IMR-90 (cell line): ENCODE data around the gene NUDT3.

Experiments used
- CHD1 ChIP-seq: IDR thresholded peaks from 2 replicates; pipeline ENCODE4 v1.6.1; 2012; ENCODE audit warnings: low read depth, low read length, improper control_type of control experiment
- MAFK ChIP-seq: IDR thresholded peaks from 2 replicates; pipeline ENCODE4 v1.6.1; 2012; ENCODE audit warnings: low read depth, low read length, improper control_type of control experiment
- NFE2L2 ChIP-seq: fragments of 150-350 bp; IDR thresholded peaks from 2 replicates; pipeline ENCODE4 v1.6.1; 2016; ENCODE audit warnings: low read depth, mild to moderate bottlenecking, low read length
- POLR2A ChIP-seq: IDR thresholded peaks from 2 replicates; pipeline ENCODE4 v1.6.1; 2012; ENCODE audit warnings: mild to moderate bottlenecking, low read depth, low read length
- RCOR1 ChIP-seq: IDR thresholded peaks from 2 replicates; pipeline ENCODE4 v1.6.1; 2012; ENCODE audit warnings: mild to moderate bottlenecking, low read length, improper control_type of control experiment; ENCODE audit not compliant: insufficient replicate concordance
- RFX5 ChIP-seq: IDR thresholded peaks from 2 replicates; pipeline ENCODE4 v1.8.0; 2012; ENCODE audit warnings: low read depth, mild to moderate bottlenecking, low read length, moderate library complexity
- SMC3 ChIP-seq: fragments of 150-350 bp; IDR thresholded peaks from 2 replicates; pipeline ENCODE4 v1.6.1; 2016; ENCODE audit warnings: low read depth, mild to moderate bottlenecking, antibody characterized with exemption, low read length, moderate library complexity
- TF ChIP-seq, protein P1 (sequence below): conservative IDR thresholded peaks from 2 replicates; pipeline ENCODE4 v1.5.1; 2012; ENCODE audit warnings: mild to moderate bottlenecking, low read depth, low read length, improper control_type of control experiment

- TF ChIP-seq, protein P1, sequence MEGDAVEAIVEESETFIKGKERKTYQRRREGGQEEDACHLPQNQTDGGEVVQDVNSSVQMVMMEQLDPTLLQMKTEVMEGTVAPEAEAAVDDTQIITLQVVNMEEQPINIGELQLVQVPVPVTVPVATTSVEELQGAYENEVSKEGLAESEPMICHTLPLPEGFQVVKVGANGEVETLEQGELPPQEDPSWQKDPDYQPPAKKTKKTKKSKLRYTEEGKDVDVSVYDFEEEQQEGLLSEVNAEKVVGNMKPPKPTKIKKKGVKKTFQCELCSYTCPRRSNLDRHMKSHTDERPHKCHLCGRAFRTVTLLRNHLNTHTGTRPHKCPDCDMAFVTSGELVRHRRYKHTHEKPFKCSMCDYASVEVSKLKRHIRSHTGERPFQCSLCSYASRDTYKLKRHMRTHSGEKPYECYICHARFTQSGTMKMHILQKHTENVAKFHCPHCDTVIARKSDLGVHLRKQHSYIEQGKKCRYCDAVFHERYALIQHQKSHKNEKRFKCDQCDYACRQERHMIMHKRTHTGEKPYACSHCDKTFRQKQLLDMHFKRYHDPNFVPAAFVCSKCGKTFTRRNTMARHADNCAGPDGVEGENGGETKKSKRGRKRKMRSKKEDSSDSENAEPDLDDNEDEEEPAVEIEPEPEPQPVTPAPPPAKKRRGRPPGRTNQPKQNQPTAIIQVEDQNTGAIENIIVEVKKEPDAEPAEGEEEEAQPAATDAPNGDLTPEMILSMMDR: no peak
- TF ChIP-seq RFX5 (no peak), POLR2A (peak; percentile 34; the same call in 1 of the 2 replicates), MAFK (no peak), CHD1 (no peak), NFE2L2 (no peak), SMC3 (no peak), RCOR1 (no peak)
Measured at GRCh38 chr6:34238585-34239499, 153.6 kb downstream of the NUDT3 start.
